Mesendoderm (in vitro differentiated cells): ENCODE measurements around the gene CHST11.

Experiments
- DNase-seq: peaks from one replicate; pipeline ENCODE4 v3.0.0; 2013
- H2AK5ac ChIP-seq: 2 replicates; pipeline ENCODE4 v1.6.1; 2013; ENCODE audit warnings: low read length, inconsistent platforms
- H2BK120ac ChIP-seq: 2 replicates; pipeline ENCODE4 v1.6.1; 2013; ENCODE audit warnings: low read depth, mild to moderate bottlenecking, low read length, moderate library complexity, mixed read lengths
- H2BK15ac ChIP-seq: replicated peaks from 2 replicates; pipeline ENCODE4 v1.6.1; 2013; ENCODE audit warnings: low read depth, mild to moderate bottlenecking, moderate library complexity
- H2BK5ac ChIP-seq: 2 replicates; pipeline ENCODE4 v1.6.1; 2013; ENCODE audit warnings: low read length, inconsistent platforms
- H3K18ac ChIP-seq: 2 replicates; pipeline ENCODE4 v1.6.1; 2013; ENCODE audit warnings: mild to moderate bottlenecking, low read length, mixed read lengths
- H3K23ac ChIP-seq: one replicate; pipeline ENCODE4 v1.6.1; 2013; ENCODE audit warnings: low read length
- H3K27ac ChIP-seq: 2 replicates; pipeline ENCODE4 v1.5.1; 2013; ENCODE audit warnings: low read depth, mild to moderate bottlenecking, inconsistent platforms, low read length, moderate library complexity
- H3K27me3 ChIP-seq: 2 replicates; pipeline ENCODE4 v1.6.1; 2013; ENCODE audit warnings: low read length, control low read depth, mild to moderate bottlenecking, inconsistent platforms; ENCODE audit not compliant: insufficient read depth, poor library complexity
- H3K36me3 ChIP-seq: 2 replicates; pipeline ENCODE4 v1.6.1; 2013; ENCODE audit warnings: low read length, inconsistent platforms; ENCODE audit not compliant: control insufficient read depth, insufficient read depth
- H3K4ac ChIP-seq: one replicate; pipeline ENCODE4 v1.6.1; 2013; ENCODE audit warnings: low read depth, mild to moderate bottlenecking, low read length, moderate library complexity
- H3K4me1 ChIP-seq: 2 replicates; pipeline ENCODE4 v1.6.1; 2013; ENCODE audit warnings: low read depth, low read length, inconsistent platforms; ENCODE audit not compliant: control insufficient read depth
- H3K4me2 ChIP-seq: 2 replicates; pipeline ENCODE4 v1.6.1; 2013; ENCODE audit warnings: low read length
- H3K4me3 ChIP-seq: 2 replicates; pipeline ENCODE4 v1.5.1; 2013; ENCODE audit warnings: mild to moderate bottlenecking, low read length
- H3K56ac ChIP-seq: one replicate; pipeline ENCODE4 v1.6.1; 2013; ENCODE audit warnings: low read length
- H3K79me1 ChIP-seq: 2 replicates; pipeline ENCODE4 v1.6.1; 2013; ENCODE audit warnings: low read length, inconsistent platforms
- H3K79me2 ChIP-seq: 2 replicates; pipeline ENCODE4 v1.6.1; 2013; ENCODE audit warnings: mild to moderate bottlenecking, low read length; ENCODE audit not compliant: control insufficient read depth, insufficient read depth
- H3K9ac ChIP-seq: 2 replicates; pipeline ENCODE4 v1.6.1; 2013; ENCODE audit warnings: low read length, inconsistent platforms
- H4K5ac ChIP-seq: one replicate; pipeline ENCODE4 v1.6.1; 2013; ENCODE audit warnings: low read length
- H4K8ac ChIP-seq: one replicate; pipeline ENCODE4 v1.6.1; 2013; ENCODE audit warnings: low read depth, mild to moderate bottlenecking, control low read depth, low read length, moderate library complexity
- WGBS: extraction: QIAGEN DNeasy Blood & Tissue Kit; methylation state at CpG from one replicate; pipeline ENCODE4 v1.1.7; 2013; ENCODE audit warnings: low lambda C conversion rate, missing lambda C conversion rate; ENCODE audit not compliant: insufficient coverage; ENCODE audit errors: extremely low coverage; 5-methylcytosine and 5-hydroxymethylcytosine counted together

Gene CHST11

DNA sequence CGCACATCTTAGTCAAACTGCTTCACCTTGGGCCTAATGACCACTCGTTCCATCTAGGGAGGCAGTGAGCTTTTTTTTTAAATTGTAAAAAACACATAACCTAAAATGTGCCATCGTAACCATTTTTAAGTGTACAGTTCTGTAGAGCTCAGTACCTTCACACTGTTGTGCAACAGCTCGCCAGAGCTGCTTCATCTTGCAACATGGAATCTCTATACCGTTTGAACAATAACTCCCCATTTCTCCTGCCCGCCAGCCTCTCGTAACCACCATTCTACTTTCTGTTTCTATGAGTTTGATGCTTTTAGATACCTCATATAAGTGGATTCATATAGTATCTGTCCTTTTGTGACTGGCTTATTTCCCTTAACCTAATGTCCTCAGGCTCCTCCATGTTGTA lies 196.2 kb downstream of the CHST11 start:
- no peak overlapping the region for H2BK5ac ChIP-seq
- H2BK15ac ChIP-seq: no peak overlapping the region
- H3K4me2 ChIP-seq: no peak overlapping the region
- no peak overlapping the region for H3K23ac ChIP-seq
- H3K4me3 ChIP-seq: no peak overlapping the region
- H3K79me1 ChIP-seq: no peaks in the 10 kb centered on the region
- no peak overlapping the region for H3K27ac ChIP-seq
- no peak overlapping the region for H3K56ac ChIP-seq
- no peak overlapping the region for H3K18ac ChIP-seq
- no peaks in the 10 kb centered on the region for H3K79me2 ChIP-seq
- H4K5ac ChIP-seq: no peak overlapping the region
- no CpG with 5 or more reads among the region's 7 CpGs for WGBS
- no peak overlapping the region for H3K9ac ChIP-seq
- no peak overlapping the region for H2AK5ac ChIP-seq
- H4K8ac ChIP-seq: no peak overlapping the region
- H3K4me1 ChIP-seq: peaks cover 18% of the 10 kb centered on the region
- no peak for DNase-seq
- H2BK120ac ChIP-seq: no peak overlapping the region
- no peaks in the 10 kb centered on the region for H3K36me3 ChIP-seq
- H3K4ac ChIP-seq: no peak overlapping the region
- no peaks in the 10 kb centered on the region for H3K27me3 ChIP-seq

DNA sequence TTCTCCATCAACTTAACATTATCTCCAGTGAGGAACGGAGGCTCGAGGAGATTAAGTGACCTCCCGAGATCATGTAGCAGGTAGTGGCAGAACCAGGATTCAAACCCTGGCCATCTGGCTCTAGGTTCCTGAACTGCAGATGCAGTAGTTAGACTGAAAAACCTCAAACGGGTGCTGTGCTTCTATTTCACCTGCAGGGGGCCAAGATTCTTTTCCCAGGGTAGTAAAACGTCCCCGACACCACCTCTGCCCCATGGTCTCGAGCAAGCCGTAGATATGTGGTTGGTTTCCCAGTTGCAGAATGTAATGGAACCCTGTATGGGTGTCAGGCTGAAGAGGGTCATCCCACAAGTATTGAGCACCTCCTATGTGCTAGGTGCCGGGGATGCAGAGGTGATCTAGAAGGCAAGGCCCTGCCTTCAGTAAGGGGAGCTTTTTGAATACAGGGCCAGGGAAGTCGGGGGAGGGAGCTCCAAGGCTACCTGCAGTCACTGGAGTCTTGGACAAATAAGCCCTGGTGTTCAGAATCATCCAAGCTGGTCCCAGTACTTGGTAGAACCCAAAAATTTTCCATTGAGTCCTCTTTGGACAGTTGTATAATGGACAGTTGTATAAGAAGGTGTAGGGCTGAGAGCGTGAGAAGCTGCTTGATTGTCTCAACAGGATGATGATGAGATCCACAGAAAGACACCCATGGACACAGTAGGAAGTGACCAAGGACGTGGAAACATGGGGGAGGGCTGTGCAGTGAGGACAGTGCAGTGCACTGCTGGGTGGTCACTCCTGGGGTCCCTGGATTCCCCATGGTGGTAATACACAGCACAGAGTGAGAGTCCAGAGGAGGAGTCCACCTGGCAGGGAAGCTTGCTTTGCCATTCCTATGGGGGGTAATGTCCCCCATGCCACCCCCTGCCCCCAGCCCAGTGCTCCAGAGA lies 197.2 kb downstream of the CHST11 start:
- Histone ChIP-seq H3K79me2 (no peaks in the 10 kb centered on the region), H2AK5ac (peak overlapping the region; percentile 50), H3K4me2 (no peak overlapping the region), H3K4me3 (no peak overlapping the region), H3K18ac (no peak overlapping the region), H3K4me1 (peaks cover 18% of the 10 kb centered on the region), H3K27ac (no peak overlapping the region), H4K8ac (no peak overlapping the region), H3K56ac (no peak overlapping the region), H2BK15ac (no peak overlapping the region), H3K9ac (no peak overlapping the region), H3K36me3 (no peaks in the 10 kb centered on the region), H3K23ac (no peak overlapping the region), H3K79me1 (no peaks in the 10 kb centered on the region), H2BK120ac (no peak overlapping the region), H4K5ac (no peak overlapping the region), H2BK5ac (no peak overlapping the region), H3K4ac (no peak overlapping the region), H3K27me3 (no peaks in the 10 kb centered on the region)
- WGBS: no CpG with 5 or more reads among the region's 12 CpGs
- peak; percentile 73 for DNase-seq

DNA sequence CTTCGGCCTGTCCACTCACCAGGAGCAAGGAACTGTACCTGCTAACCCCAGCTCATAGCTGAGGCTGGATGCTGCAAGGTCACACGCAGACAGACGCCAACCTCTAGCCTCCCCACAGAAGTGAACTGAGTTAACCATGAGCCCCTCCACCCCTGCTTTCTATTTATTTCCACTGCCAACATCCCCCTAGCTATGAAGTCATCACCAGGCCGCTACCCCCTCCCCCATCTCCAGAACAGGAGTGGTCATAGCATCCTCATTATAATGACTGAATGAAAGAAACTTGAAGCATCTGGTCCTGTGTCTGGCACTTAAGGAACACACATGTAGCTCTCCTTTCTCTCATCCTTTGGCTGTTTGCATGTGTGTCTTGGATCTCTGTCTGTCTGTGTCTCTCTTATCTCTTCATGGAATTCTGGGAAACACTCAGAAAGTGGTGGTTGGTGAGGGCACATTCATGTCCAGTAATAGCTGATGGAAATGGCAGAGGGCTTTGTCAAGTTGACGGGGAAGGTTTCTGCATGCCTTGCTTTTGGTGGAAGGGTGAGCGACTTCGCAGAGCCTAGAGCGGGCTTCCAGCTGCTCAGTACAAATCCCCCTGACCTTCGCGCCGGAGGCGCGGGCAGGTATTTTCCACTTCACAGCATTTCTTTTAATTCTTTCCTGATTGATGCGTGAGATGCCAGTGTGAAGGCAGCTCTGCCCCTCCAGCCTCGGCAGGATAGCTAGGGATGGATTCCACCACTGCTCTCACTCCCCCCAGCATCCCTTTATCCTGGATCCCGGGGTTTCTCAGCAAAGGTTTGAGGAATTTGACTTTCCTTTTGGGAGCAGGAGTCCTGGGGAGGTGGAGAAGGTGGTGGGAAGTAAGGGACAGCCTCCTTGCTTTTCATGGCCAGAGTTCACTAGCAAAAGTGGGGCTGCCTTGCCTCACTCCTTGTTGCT lies 198.2 kb downstream of the CHST11 start:
- H3K27me3 ChIP-seq: no peaks in the 10 kb centered on the region
- no peak overlapping the region for H2AK5ac ChIP-seq
- H3K4me2 ChIP-seq: no peak overlapping the region
- no peaks in the 10 kb centered on the region for H3K79me2 ChIP-seq
- peak overlapping the region; percentile 19 for H2BK15ac ChIP-seq
- H3K4ac ChIP-seq: no peak overlapping the region
- peaks cover 18% of the 10 kb centered on the region for H3K4me1 ChIP-seq
- H3K9ac ChIP-seq: no peak overlapping the region
- no peak overlapping the region for H4K5ac ChIP-seq
- H3K56ac ChIP-seq: no peak overlapping the region
- no peak overlapping the region for H4K8ac ChIP-seq
- H2BK5ac ChIP-seq: no peak overlapping the region
- WGBS: no CpG with 5 or more reads among the region's 16 CpGs
- no peak overlapping the region for H3K27ac ChIP-seq
- peak; percentile 45 for DNase-seq
- H2BK120ac ChIP-seq: no peak overlapping the region
- no peak overlapping the region for H3K23ac ChIP-seq
- H3K79me1 ChIP-seq: no peaks in the 10 kb centered on the region
- no peaks in the 10 kb centered on the region for H3K36me3 ChIP-seq
- H3K18ac ChIP-seq: no peak overlapping the region
- H3K4me3 ChIP-seq: no peak overlapping the region

DNA sequence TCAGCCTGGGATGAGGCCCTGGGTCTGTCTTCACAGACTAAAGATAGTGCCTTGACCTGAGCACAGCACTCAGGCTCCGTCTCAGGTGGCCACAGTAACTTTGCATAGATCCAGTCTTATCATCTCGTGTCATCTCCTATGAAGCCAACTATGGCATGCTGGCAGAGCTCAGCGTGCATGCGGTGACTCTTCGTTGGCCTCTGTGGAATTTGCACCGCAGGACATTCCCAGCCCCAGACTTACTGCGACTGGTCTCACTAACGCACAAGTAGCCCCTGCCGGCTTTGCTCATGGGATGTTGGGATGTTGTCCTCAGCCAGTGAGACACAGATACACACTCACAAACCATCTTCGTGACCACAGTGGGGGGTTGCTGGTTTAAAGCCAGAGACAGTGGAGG lies 199.6 kb downstream of the CHST11 start:
- H2BK5ac ChIP-seq: no peak overlapping the region
- no peak overlapping the region for H4K8ac ChIP-seq
- H2BK15ac ChIP-seq: no peak overlapping the region
- no peaks in the 10 kb centered on the region for H3K36me3 ChIP-seq
- no peak overlapping the region for H3K4me2 ChIP-seq
- no peak overlapping the region for H3K23ac ChIP-seq
- H3K27me3 ChIP-seq: no peaks in the 10 kb centered on the region
- DNase-seq: peak; percentile 63
- H3K4ac ChIP-seq: no peak overlapping the region
- no peaks in the 10 kb centered on the region for H3K79me1 ChIP-seq
- H3K4me1 ChIP-seq: peaks cover 18% of the 10 kb centered on the region
- no peak overlapping the region for H3K4me3 ChIP-seq
- no peak overlapping the region for H3K9ac ChIP-seq
- no peak overlapping the region for H3K18ac ChIP-seq
- WGBS: no CpG with 5 or more reads among the region's 10 CpGs
- no peak overlapping the region for H2AK5ac ChIP-seq
- no peak overlapping the region for H3K27ac ChIP-seq
- no peaks in the 10 kb centered on the region for H3K79me2 ChIP-seq
- H3K56ac ChIP-seq: no peak overlapping the region
- H2BK120ac ChIP-seq: no peak overlapping the region
- H4K5ac ChIP-seq: no peak overlapping the region

DNA sequence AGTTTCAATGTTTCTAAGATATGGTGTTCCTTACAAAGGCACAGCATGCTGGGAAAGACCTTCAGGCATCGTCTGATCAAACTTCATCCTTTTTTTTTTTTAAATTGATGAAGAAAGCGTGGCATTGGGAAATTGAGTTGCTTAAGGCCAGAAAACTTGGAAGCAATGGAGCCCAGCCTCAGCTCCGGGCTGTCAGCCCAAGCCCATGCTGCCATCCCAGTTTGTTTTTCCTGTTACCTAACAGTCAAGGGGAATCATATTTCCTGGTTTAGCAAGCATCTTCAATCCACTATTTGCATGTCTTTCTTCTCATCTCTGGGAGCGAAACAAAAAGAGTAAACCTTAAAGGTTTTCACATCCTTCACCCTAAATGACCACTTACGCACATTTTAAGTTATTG lies 200.2 kb downstream of the CHST11 start:
- H3K4me1 ChIP-seq: peaks cover 16% of the 10 kb centered on the region

More for the DNA sequence above, 200.2 kb downstream of the CHST11 start:
- no CpG with 5 or more reads among the region's 5 CpGs for WGBS
- no peak overlapping the region for H2AK5ac ChIP-seq
- H3K79me1 ChIP-seq: no peaks in the 10 kb centered on the region
- no peak overlapping the region for H2BK120ac ChIP-seq
- H2BK5ac ChIP-seq: no peak overlapping the region
- H3K23ac ChIP-seq: no peak overlapping the region
- no peak overlapping the region for H2BK15ac ChIP-seq
- no peak overlapping the region for H3K56ac ChIP-seq
- H3K79me2 ChIP-seq: no peaks in the 10 kb centered on the region
- no peak for DNase-seq
- H3K4ac ChIP-seq: no peak overlapping the region
- H3K4me3 ChIP-seq: no peak overlapping the region
- no peak overlapping the region for H3K18ac ChIP-seq
- H3K9ac ChIP-seq: no peak overlapping the region
- H3K27me3 ChIP-seq: no peaks in the 10 kb centered on the region
- no peak overlapping the region for H4K5ac ChIP-seq
- H4K8ac ChIP-seq: no peak overlapping the region
- H3K27ac ChIP-seq: no peak overlapping the region
- no peaks in the 10 kb centered on the region for H3K36me3 ChIP-seq
- no peak overlapping the region for H3K4me2 ChIP-seq
